AG09309 (cell line): Measurements from ENCODE around the gene CPN2.

Experiments
- DNase-seq: peaks from one replicate; pipeline ENCODE4 v3.0.0-alpha.2; 2010; ENCODE audit warnings: low read depth
- H3K4me3 ChIP-seq: 2 replicates; pipeline ENCODE4 v1.5.1; 2011; ENCODE audit warnings: mild to moderate bottlenecking, low read depth, low read length, moderate library complexity; ENCODE audit not compliant: control insufficient read depth
- TF ChIP-seq, protein P1 (sequence below): IDR thresholded peaks from 2 replicates; pipeline ENCODE4 v1.5.1; 2011; ENCODE audit warnings: mild to moderate bottlenecking, low read depth, low read length, inconsistent platforms; ENCODE audit not compliant: insufficient read depth, control insufficient read depth; ENCODE audit errors: missing control alignments

Gene CPN2

GRCh38 chr3:194364314-194364651 lies 13.2 kb upstream of the CPN2 start:
- DNase-seq: no peak
- H3K4me3 ChIP-seq: no peak overlapping the region
- TF ChIP-seq, protein P1, sequence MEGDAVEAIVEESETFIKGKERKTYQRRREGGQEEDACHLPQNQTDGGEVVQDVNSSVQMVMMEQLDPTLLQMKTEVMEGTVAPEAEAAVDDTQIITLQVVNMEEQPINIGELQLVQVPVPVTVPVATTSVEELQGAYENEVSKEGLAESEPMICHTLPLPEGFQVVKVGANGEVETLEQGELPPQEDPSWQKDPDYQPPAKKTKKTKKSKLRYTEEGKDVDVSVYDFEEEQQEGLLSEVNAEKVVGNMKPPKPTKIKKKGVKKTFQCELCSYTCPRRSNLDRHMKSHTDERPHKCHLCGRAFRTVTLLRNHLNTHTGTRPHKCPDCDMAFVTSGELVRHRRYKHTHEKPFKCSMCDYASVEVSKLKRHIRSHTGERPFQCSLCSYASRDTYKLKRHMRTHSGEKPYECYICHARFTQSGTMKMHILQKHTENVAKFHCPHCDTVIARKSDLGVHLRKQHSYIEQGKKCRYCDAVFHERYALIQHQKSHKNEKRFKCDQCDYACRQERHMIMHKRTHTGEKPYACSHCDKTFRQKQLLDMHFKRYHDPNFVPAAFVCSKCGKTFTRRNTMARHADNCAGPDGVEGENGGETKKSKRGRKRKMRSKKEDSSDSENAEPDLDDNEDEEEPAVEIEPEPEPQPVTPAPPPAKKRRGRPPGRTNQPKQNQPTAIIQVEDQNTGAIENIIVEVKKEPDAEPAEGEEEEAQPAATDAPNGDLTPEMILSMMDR: no peak

DNA sequence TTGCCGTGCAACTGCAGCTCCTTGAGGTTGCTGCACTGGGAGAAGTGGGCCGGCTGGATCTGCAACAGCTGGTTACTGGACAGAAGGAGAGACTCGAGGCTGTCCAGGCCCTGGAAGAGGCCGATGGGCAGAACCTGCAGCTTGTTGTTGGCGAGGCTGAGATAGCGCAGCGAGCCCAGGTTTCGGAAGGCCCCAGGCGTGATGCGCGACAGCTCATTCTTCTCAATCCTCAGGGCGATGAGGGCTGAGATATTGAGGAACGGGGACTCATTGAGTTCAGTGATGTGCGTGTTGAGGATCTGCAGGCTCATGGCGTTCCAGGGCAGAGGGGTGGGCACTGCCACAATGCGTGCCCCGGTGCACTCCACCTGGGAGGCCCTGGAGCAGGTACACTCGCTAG lies 9.4 kb upstream of the CPN2 start:
- no peak for DNase-seq
- TF ChIP-seq, protein P1: no peak

GRCh38 chr3:194357681-194358080 lies 6.6 kb upstream of the CPN2 start:
- TF ChIP-seq, protein P1: no peak
- H3K4me3 ChIP-seq: no peak overlapping the region
- no peak for DNase-seq

More for the DNA sequence above, 9.4 kb upstream of the CPN2 start:
- no peak overlapping the region for H3K4me3 ChIP-seq

GRCh38 chr3:194355379-194355778 lies 4.3 kb upstream of the CPN2 start:
- DNase-seq: no peak
- TF ChIP-seq, protein P1: no peak
- H3K4me3 ChIP-seq: no peak overlapping the region

DNA sequence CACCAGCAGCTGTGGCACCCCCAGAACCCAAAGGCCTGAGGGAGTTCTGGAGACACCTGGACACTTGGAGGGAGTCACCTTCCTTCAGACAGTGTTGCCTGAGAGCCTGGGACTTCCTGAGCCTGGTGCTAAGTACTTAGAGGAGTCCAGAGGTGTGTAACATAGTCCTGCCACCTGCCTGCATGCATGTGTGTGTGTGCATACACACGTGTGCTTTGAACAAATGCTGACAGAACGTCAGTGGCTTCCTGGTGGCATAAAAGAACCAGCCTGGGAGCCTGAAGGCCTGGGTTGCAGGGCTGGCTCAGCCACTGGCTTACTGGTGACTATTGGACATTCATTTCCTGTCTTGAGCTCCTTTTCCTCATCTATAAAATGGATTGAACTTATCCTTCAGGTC lies 3.2 kb upstream of the CPN2 start:
- no peak for DNase-seq
- no peak overlapping the region for H3K4me3 ChIP-seq
- TF ChIP-seq, protein P1: no peak

GRCh38 chr3:194352667-194353246 lies 1.6 kb upstream of the CPN2 start:
- DNase-seq: no peak
- TF ChIP-seq, protein P1: no peak
- H3K4me3 ChIP-seq: no peak overlapping the region
